GDM1 (cell line): ENCODE results near the gene FGFRL1.
"Not testable (repeated sequence)": the region's sequence is repeated elsewhere in the genome, so short reads cannot be mapped to it uniquely, and the experiment has no call there.

ENCODE experiments used
- DNase-seq: peaks from one replicate; lab custom pipeline; 2025; lab: John Stamatoyannopoulos, UW

Gene FGFRL1

DNA sequence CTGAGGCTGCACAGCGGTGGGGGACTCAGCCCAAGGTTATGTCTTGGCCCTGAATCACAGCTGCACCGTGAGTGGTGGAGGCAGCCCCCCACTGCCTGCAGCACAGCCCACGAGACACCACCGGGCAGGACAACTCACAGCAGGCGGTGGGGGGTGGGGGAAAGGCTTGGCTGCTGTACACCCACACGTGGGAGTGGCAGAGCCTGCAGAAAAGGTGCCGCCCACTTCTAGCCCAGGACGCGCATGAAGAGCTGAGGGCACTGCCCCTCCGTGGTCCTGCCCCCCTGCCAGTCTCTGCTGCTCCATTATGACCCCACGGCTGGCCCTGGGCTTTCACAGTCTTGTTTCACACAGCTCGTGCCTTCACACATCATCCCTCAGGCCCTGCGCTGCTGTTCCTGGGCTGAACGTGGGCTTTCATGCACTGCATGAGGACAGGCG lies 40.8 kb downstream of the FGFRL1 start:
- DNase-seq, result no peak

DNA sequence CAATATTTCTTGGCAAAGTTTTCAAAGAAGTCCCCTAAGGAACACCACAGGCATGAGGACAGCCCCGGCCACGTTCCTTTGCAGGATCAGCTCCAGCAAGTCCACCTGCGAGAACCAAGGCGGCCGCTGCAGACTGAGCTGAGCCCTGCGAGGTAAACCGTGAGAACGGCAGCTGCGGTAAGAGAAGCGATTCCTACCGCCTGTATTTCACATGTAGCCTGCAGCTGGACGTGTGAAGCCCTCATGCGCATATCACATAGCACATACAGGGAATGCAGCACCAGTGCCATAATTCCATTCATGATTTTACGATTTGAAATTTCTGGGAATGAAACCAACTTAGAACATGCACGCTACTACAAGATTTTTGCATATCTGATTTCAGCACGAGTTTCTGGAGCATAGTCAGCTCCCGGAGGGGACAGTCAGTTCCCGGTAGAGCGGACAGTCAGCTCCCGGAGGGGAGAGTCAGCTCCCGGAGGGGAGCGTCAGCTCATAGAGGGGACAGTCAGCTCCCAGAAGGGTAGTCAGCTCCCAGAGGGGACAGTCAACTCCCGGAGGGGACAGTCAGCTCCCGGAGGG lies 41.7 kb downstream of the FGFRL1 start:
- DNase-seq, result no peak

GRCh38 chr4:1053891-1054290 lies 42.5 kb downstream of the FGFRL1 start:
- not testable (repeated sequence) for DNase-seq

DNA sequence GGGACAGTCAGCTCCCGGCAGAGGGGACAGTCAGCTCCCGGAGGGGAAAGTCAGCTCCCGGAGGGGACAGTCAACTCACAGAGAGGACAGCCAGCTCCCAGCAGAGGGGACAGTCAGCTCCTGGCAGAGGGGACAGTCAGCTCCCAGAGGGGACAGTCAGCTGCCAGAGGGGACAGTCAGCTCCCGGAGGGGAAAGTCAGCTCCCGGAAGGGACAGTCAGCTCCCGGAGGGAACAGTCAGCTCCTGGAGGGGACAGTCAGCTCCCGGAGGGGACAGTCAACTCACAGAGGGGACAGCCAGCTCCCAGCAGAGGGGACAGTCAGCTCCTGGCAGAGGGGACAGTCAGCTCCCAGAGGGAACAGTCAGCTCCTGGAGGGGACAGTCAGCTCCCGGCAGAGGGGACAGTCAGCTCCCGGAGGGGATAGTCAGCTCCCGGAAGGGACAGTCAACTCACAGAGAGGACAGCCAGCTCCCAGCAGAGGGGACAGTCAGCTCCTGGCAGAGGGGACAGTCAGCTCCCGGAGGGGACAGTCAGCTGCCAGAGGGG lies 43.3 kb downstream of the FGFRL1 start:
- not testable (repeated sequence) for DNase-seq

GRCh38 chr4:1055243-1055701 lies 43.8 kb downstream of the FGFRL1 start:
- DNase-seq, result not testable (repeated sequence)

DNA sequence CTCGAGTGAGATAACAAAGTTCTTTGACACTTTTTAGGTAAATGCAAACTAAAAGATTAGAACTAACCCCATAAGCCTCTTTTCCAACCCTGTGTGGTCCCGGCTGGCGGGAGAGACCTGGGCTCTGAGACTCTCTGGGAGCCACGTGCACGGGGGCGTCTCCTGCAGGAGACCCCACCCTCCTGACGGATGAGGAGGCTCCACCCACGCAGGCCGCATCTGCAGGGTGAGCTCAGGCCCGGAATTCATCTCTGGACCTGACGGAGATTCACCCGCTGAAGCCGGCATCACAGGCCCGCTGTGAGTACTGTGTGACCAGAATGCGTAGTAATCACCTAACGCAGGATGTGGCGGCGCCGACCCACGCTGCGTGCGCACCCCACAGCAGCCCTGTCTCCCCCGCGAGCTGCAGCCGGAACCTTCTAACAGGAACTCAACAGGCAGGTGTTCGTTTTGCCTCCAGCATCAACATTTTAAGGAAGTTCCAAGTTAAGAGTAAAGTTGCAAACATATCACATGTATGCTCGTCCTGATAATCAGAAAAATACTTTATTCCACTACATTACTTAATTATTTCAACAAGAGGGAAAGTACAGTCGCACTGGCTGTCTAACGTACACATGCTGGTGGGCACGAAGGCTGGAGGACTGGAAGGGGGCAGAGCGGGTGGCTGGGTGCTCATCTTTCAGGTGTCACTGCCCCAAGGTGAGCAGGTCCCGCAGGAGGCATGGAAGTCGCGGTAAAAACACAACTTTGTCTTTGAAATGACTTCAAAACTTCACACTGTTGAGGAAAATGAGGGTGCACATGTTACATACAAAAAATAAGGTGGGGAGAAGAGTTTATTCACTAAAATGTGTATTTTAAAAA lies 44.5 kb downstream of the FGFRL1 start:
- DNase-seq, result peak; percentile 61

DNA sequence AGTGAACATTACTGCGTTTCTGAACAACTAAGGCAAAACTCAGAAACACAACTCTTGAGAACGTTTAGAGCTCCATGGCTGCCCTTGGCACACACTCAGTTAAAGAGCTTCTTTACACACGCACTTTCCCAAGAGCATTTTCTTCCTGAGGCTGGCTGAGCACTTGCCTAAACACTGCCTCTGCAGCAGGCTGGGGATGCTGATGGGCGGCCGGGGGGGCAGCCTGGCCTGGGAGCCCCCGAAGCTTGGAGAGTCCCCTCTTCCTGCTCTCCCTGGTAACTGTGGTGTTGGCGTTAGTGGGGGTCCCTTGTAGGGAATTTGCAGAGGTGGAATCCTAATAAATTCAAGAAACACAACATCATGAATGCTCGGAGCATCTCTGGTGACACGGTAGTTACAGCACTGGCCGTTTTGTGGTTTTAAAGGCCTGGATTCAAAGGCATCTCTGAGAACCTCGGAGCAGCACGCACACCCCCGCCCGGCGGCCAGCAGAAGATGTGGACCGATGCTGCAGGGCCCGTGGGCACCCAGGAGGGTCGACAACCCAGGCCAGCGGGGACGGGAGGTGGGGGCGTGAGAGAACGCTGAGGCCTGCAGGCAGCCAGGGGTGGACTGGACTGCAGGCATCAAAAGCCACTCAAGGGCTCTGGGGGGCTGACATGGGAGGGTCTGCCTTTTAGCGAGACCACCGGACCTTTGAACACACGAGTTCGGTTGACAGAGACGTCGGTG lies 45.4 kb downstream of the FGFRL1 start:
- no peak for DNase-seq

GRCh38 chr4:1057403-1057745 lies 45.9 kb downstream of the FGFRL1 start:
- no peak for DNase-seq

- DNase-seq, result no peak
Measured at GRCh38 chr4:1058198-1058996, 47.0 kb downstream of the FGFRL1 start.

DNA sequence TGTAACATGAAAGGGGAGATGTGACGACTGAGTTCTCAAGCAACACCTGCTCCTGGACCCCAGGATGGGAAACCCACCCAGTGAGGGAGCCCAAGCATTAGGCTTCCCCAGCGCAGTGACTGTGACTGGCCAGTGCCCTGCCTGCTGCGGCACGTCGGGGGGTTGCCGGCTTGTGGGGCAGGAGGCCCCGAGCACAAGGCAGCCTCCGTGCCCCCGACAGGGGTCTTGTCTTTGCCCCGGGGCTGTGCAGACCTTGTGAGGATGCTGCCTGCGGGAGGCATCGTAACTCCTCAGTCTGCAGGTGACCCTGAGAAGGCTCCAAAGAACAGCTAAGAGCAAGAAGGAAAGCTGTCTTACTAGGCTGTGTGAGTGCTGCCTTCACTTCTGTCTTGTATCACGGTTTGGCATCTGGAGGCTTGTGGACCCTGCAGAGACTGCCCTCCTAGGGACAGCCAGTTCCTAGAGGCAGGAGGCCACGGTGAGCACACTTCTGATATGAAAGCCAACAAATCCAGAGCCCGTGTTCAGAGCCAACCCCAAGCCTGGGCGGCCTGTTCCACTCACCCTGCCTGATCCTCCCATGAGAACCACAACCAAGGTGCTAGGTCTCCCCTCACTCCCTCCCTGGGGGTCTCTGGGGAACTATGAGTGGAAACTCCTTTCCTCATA lies 47.7 kb downstream of the FGFRL1 start:
- DNase-seq, result no peak

DNA sequence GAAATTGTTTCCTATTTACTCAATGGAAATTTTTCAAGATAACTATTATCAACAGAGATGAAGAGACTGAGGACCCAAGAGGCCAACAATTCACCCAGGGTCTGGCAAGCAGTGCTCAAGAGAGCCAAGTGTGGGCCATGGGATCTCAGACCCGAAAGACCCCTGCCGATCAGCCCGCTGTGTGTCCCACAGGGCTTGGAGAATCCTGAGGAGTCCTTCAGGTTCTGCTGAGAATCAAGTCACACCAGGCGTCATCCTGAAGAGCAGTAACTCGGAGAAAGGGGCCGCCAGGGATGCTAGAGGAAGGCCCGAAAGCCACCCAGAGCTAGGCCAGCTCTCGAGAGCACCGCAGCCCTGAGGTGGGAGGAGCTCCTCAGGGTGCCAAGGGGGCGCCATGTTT lies 48.7 kb downstream of the FGFRL1 start:
- no peak for DNase-seq

DNA sequence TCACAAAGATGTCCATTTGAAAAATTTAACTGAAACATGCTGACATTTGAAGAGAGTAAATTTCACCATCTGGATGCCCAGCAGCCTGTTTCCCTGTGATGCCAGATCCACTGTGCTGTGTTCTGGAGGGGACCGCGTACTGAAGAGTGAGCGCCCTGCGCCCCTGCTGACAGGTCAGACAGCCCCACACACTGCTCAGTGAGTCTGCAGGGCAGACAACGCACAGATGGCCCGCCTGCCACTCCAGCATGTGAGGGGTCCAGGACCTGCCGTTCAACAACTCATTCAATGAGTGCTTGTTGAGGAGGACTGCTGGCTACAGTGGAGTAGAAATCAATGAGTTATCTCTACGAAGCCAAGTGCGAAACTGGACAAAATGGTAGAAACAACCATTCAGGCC lies 49.2 kb downstream of the FGFRL1 start:
- DNase-seq, result no peak

DNA sequence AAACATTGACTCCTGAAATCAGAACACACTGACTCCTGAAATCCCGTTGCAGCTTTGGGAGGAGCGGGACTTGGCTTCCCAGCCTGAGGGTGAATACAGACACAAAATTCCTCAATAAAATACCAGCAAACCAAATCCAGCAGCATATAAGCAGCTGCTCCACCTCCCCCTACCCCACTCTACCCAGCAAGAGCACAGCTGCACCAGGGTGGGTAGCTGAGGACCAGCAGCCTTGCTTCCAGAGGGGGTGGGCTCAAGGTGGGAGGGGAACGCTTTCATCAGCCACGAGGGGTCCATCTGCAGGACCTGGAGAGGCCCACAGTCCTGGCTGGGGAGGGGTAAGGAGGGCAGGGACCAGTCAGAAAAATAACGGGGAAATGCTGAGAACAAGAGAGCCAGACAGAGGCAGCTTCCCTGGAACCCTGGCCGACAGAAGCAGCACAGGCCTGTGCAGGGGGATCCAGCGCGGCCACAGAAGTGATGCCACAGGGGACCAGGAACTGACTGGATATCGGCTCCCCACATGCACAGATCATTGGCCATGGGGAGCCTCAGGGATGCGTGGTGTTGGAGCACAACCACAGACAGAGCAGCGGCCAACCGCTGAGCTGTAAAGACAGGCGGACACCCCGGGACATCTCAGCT lies 49.8 kb downstream of the FGFRL1 start:
- DNase-seq, result no peak

GRCh38 chr4:1061760-1062159 lies 50.3 kb downstream of the FGFRL1 start:
- DNase-seq, result no peak

DNA sequence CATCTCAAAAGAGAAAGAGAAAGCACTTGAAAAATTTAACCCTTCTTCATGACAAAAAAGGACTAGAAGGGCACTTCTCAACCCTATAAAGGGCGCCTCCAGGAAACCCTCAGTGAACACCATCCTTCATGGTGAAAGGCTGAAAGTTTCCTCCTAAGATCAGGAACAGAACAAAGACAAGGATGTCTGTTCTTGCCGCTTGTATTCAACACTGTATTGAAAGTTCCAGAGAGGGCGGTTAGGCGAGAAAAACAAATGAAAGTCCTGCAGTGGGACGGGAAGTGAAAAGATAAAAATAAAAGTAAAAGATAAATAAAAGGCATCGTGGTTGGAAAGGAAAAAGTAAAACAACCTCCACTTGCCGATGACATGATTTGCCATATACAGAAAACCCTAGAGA lies 51.0 kb downstream of the FGFRL1 start:
- no peak for DNase-seq

DNA sequence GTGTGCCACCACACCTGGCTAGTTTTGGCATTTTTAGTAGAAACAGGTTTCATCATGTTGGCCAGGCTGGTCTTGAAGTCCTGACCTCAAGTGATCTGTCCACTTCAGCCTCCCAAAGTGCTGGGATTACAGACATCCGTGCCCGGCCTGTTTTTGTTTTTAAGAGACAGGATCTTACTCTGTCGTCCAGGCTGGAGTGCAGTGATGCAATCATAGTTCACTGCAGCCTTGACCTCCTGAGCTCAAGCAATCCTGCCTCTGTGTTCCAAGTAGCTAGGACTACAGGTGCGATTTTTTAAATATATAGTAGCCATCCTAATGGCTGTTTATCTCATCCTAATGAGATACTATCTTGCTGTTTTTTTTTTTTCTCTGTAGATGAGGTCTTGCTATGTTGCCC lies 54.3 kb downstream of the FGFRL1 start:
- no peak for DNase-seq

DNA sequence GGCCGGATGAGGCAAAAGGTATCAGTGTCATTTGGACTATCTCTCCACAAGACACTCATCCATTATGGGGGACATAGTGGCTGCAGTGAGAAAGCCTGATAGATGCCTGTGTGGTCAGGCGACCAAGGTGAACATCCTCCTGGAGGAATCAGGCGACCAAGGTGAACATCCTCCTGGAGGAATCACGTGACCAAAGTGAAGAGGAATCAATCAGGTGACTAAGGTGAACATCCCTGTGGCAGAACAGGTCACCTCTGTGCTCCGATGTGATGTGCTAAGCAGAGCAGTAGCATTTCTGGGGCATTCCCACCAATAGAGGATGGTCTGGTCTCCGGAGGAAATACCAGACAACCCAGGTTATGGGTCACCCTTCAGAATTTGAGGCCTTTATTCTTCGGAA lies 58.0 kb downstream of the FGFRL1 start:
- DNase-seq, result no peak

DNA sequence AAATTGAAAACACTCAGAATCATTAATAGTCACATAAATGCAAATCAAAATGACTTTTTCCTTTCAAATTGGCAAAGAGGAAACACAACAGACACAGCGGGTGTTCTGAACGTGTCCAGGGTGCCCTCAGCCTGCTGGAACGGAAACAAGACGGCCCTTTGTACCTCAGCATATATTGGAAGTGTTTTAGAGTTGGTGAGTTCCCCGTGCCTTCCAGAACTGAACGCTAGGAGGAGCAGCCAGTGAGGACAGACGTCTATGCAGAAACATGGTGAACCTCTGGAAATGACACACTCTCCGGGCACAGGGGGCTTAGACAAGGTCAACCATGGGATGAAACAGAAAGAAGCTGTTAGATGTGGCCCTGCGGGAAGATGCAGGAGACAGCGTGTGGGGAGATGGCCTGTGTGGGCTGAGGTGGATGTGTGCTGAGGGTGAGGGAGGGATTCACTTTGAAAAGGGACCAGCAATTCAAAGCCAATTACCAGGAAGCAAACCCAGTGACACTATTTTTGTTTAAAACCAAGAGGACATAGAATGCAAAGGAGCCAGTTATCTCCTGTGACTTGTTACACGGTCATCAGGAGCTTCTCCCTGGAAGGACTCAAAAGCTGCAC lies 61.5 kb downstream of the FGFRL1 start:
- peak; percentile 23 for DNase-seq

DNA sequence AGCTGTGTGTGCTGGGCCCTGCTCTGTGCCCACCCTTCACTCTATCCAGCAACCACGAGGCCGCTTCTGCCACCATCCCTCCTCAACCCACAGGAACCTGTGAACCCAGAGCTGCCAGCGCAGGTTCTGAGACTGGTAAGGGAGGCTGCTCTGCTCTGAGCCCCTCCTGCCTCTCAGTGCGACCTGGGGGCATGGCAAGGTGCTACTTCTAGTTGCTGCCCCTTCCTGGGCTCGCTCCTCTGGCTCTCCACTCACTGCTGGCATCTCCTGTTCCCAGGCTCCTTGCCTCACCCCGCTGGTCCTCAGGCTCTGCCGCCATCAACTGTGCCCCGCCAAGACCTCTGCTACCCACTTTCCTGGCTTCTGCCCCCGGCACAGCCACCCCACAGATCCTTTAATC lies 62.7 kb downstream of the FGFRL1 start:
- no peak for DNase-seq

- no peak for DNase-seq
Measured at GRCh38 chr4:1075225-1075624, 63.8 kb downstream of the FGFRL1 start.
